HEK293 (cell line): ENCODE data around the gene SLC18A3.

Experiments used
- CTCF ChIA-PET: fragments of 350-600 bp; formaldehyde crosslinking; extraction: SDS; loops from one replicate; lab custom pipeline; 2021; ENCODE audit warnings: antibody characterized with exemption; lab: Yijun Ruan, JAX
- POLR2A ChIA-PET: fragments of 300-600 bp; formaldehyde crosslinking; extraction: SDS; loops from one replicate; lab custom pipeline; 2020; ENCODE audit warnings: antibody characterized with exemption, inconsistent platforms; lab: Yijun Ruan, JAX
- H3K27ac ChIP-seq: fragments of 200-500 bp; sonication (Bioruptor generic); 2 replicates; pipeline ENCODE4 v1.5.1; 2014; ENCODE audit warnings: low read depth, low read length, control low read depth, inconsistent platforms; ENCODE audit errors: extremely low read depth
- H3K36me3 ChIP-seq, 2 experiments: fragments of 200-500 bp in 1 of 2; sonication (Bioruptor generic) in 1 of 2; 1 replicate in 1 of 2; 2 replicates in 1 of 2; pipeline ENCODE4 v1.5.1; 2014 to 2017; ENCODE audit warnings: inconsistent platforms in 2 of 2, low read length in 2 of 2; ENCODE audit not compliant: control insufficient read depth in 2 of 2, insufficient read depth in 1 of 2
- H3K4me1 ChIP-seq: fragments of 200-500 bp; sonication (Bioruptor generic); 2 replicates; pipeline ENCODE4 v1.5.1; 2014; ENCODE audit warnings: mild to moderate bottlenecking, low read length, inconsistent platforms; ENCODE audit not compliant: control insufficient read depth, insufficient read depth
- H3K4me3 ChIP-seq: 2 replicates; pipeline ENCODE4 v1.5.1; 2011; ENCODE audit warnings: low read depth, mild to moderate bottlenecking, control low read depth, low read length, moderate library complexity
- H3K9me3 ChIP-seq: fragments of 200-500 bp; sonication (Bioruptor generic); 2 replicates; pipeline ENCODE4 v1.5.1; 2014; ENCODE audit warnings: low read depth, low read length, inconsistent platforms; ENCODE audit not compliant: control insufficient read depth, insufficient read depth
- BCL11A ChIP-seq: fragments of 450-650 bp; formaldehyde crosslinking; IDR thresholded peaks from 2 replicates; pipeline ENCODE4 v1.5.1; 2016; ENCODE audit warnings: low read depth, missing biosample characterization, missing genetic modification characterization
- GFI1B ChIP-seq: fragments of 450-650 bp; formaldehyde crosslinking; IDR thresholded peaks from 2 replicates; pipeline ENCODE4 v1.5.1; 2016; ENCODE audit warnings: missing biosample characterization, missing genetic modification characterization
- HOXA7 ChIP-seq: sonication (generic); formaldehyde crosslinking; IDR thresholded peaks from 2 replicates; pipeline ENCODE4 v1.8.1; 2022; ENCODE audit warnings: missing genetic modification reagents, borderline replicate concordance
- SCRT1 ChIP-seq: fragments of 450-650 bp; formaldehyde crosslinking; IDR thresholded peaks from 2 replicates; pipeline ENCODE4 v1.5.1; 2016; ENCODE audit warnings: missing biosample characterization, missing genetic modification characterization, borderline replicate concordance
- SCRT2 ChIP-seq: fragments of 450-650 bp; formaldehyde crosslinking; IDR thresholded peaks from 2 replicates; pipeline ENCODE4 v1.5.1; 2016; ENCODE audit warnings: missing biosample characterization, missing genetic modification characterization
- WT1 ChIP-seq: fragments of 450-650 bp; formaldehyde crosslinking; IDR thresholded peaks from 2 replicates; pipeline ENCODE4 v1.5.1; 2016; ENCODE audit warnings: missing biosample characterization, missing genetic modification characterization
- ZFP37 ChIP-seq: fragments of 450-650 bp; formaldehyde crosslinking; IDR thresholded peaks from 2 replicates; pipeline ENCODE4 v1.5.1; 2016; ENCODE audit warnings: missing biosample characterization, missing genetic modification characterization
- ZFP69B ChIP-seq: fragments of 450-650 bp; formaldehyde crosslinking; IDR thresholded peaks from 2 replicates; pipeline ENCODE4 v1.5.1; 2016; ENCODE audit warnings: missing biosample characterization, missing genetic modification characterization
- ZNF133 ChIP-seq: fragments of 450-650 bp; formaldehyde crosslinking; IDR thresholded peaks from 2 replicates; pipeline ENCODE4 v1.5.1; 2016; ENCODE audit warnings: missing biosample characterization, missing genetic modification characterization
- ZNF391 ChIP-seq: fragments of 450-650 bp; formaldehyde crosslinking; IDR thresholded peaks from 2 replicates; pipeline ENCODE4 v1.5.1; 2016; ENCODE audit warnings: low read depth, missing biosample characterization, missing genetic modification characterization, borderline replicate concordance
- ZNF792 ChIP-seq: fragments of 450-650 bp; formaldehyde crosslinking; IDR thresholded peaks from 2 replicates; pipeline ENCODE4 v1.5.1; 2016; ENCODE audit warnings: missing biosample characterization, missing genetic modification characterization
- ZSCAN18 ChIP-seq: fragments of 450-650 bp; formaldehyde crosslinking; IDR thresholded peaks from 2 replicates; pipeline ENCODE4 v1.5.1; 2016; ENCODE audit warnings: missing biosample characterization, missing genetic modification characterization
- TF ChIP-seq, protein P1 (sequence below): fragments of 450-650 bp; formaldehyde crosslinking; IDR thresholded peaks from 2 replicates; pipeline ENCODE4 v1.5.1; 2016; ENCODE audit warnings: missing biosample characterization, missing genetic modification characterization
- TF ChIP-seq, protein P2 (sequence below): fragments of 450-650 bp; formaldehyde crosslinking; IDR thresholded peaks from 2 replicates; pipeline ENCODE4 v1.5.1; 2017; ENCODE audit warnings: missing biosample characterization, missing genetic modification characterization
- TF ChIP-seq, protein P3 (sequence below): fragments of 450-650 bp; formaldehyde crosslinking; conservative IDR thresholded peaks from 2 replicates; pipeline ENCODE4 v1.5.1; 2016; ENCODE audit warnings: low read depth, missing biosample characterization, missing genetic modification characterization
- TF ChIP-seq, protein P4 (sequence below): fragments of 450-650 bp; formaldehyde crosslinking; IDR thresholded peaks from 2 replicates; pipeline ENCODE4 v1.5.1; 2016; ENCODE audit warnings: missing biosample characterization, missing genetic modification characterization
- TF ChIP-seq, protein P5 (sequence below): fragments of 450-650 bp; formaldehyde crosslinking; IDR thresholded peaks from 2 replicates; pipeline ENCODE4 v1.5.1; 2016; ENCODE audit warnings: missing biosample characterization, missing genetic modification characterization, borderline replicate concordance

Gene SLC18A3

DNA sequence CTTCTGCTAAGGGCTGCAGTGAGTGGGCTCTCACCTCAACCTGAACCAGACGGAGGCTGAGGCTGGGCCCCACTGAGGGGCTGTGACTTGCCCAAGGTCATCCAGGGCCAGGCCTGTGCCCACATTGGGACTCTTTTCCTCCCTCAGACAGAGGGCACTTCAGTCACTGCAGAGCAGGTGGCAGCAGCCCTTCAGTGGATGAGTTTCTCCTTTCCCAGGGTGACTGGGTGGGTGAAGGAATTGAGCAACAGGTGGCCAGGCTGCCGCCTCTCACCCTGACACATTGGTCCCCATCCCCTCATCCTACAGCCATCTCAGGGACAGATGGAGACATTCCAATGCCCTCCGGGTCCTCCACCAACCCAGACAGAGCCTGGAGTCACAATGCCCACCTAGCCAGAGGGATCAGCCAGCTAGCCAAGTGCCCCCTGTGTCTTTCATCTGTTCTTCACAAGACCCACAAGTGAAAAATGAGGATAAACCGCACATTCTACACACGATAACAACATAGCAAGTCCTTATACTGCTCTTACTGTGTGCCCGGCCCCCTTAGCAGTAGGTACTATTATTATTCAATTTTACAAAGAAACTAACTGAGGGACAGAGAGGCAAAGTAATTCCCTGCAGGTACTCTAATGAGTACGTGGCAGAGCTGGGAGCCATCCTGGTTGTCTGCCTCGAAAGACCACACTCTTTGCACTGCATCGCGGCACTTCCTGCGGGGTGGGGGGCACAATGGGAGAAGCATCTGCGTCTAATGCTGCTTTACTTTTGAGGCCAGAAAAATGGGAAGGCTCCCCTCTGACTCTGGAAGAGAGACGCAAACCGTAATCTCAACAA, 1.7 kb upstream of the SLC18A3 start:
- POLR2A ChIA-PET = no interaction called here
- Histone ChIP-seq H3K36me3 (no peaks in the 10 kb centered on the region), H3K9me3 (no peaks in the 10 kb centered on the region), H3K4me1 (no peaks in the 10 kb centered on the region; the same call in 1 of the 2 replicates), H3K4me3 (no peak overlapping the region), H3K27ac (no peak overlapping the region)
- CTCF ChIA-PET = interaction anchor here (1.3 to 3.2 kb wide), 2 partner anchors 13 to 15 kb away, joined by 3 to 10 read pairs; no protein-coding TSS in a partner anchor
- peak; percentile 94 for TF ChIP-seq SCRT2 (tag by site-specific recombination)
- no peak for TF ChIP-seq HOXA7 (CRISPR knock-in tag)
- no peak for TF ChIP-seq BCL11A (tag by site-specific recombination)
- TF ChIP-seq ZNF133 (tag by site-specific recombination) = no peak
- TF ChIP-seq WT1 (tag by site-specific recombination) = no peak
- no peak for TF ChIP-seq ZFP37 (tag by site-specific recombination)
- peak; percentile 81; the same call in 1 of the 2 replicates for TF ChIP-seq SCRT1 (tag by site-specific recombination)
- no peak for TF ChIP-seq ZNF792 (tag by site-specific recombination)

- POLR2A ChIA-PET = no interaction called here
- Histone ChIP-seq H3K9me3 (no peaks in the 10 kb centered on the region), H3K36me3 (no peaks in the 10 kb centered on the region), H3K4me1 (no peaks in the 10 kb centered on the region; the same call in 1 of the 2 replicates), H3K4me3 (no peak overlapping the region), H3K27ac (no peak overlapping the region)
- TF ChIP-seq, protein P1, sequence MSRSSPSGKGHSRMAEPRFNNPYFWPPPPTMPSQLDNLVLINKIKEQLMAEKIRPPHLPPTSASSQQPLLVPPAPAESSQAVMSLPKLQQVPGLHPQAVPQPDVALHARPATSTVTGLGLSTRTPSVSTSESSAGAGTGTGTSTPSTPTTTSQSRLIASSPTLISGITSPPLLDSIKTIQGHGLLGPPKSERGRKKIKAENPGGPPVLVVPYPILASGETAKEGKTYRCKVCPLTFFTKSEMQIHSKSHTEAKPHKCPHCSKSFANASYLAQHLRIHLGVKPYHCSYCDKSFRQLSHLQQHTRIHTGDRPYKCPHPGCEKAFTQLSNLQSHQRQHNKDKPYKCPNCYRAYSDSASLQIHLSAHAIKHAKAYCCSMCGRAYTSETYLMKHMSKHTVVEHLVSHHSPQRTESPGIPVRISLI (tag by site-specific recombination) = no peak
- TF ChIP-seq, protein P2, sequence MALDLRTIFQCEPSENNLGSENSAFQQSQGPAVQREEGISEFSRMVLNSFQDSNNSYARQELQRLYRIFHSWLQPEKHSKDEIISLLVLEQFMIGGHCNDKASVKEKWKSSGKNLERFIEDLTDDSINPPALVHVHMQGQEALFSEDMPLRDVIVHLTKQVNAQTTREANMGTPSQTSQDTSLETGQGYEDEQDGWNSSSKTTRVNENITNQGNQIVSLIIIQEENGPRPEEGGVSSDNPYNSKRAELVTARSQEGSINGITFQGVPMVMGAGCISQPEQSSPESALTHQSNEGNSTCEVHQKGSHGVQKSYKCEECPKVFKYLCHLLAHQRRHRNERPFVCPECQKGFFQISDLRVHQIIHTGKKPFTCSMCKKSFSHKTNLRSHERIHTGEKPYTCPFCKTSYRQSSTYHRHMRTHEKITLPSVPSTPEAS = no peak
- no peak for TF ChIP-seq ZFP69B (tag by site-specific recombination)
- TF ChIP-seq ZSCAN18 (tag by site-specific recombination) = no peak
- TF ChIP-seq, protein P3, sequence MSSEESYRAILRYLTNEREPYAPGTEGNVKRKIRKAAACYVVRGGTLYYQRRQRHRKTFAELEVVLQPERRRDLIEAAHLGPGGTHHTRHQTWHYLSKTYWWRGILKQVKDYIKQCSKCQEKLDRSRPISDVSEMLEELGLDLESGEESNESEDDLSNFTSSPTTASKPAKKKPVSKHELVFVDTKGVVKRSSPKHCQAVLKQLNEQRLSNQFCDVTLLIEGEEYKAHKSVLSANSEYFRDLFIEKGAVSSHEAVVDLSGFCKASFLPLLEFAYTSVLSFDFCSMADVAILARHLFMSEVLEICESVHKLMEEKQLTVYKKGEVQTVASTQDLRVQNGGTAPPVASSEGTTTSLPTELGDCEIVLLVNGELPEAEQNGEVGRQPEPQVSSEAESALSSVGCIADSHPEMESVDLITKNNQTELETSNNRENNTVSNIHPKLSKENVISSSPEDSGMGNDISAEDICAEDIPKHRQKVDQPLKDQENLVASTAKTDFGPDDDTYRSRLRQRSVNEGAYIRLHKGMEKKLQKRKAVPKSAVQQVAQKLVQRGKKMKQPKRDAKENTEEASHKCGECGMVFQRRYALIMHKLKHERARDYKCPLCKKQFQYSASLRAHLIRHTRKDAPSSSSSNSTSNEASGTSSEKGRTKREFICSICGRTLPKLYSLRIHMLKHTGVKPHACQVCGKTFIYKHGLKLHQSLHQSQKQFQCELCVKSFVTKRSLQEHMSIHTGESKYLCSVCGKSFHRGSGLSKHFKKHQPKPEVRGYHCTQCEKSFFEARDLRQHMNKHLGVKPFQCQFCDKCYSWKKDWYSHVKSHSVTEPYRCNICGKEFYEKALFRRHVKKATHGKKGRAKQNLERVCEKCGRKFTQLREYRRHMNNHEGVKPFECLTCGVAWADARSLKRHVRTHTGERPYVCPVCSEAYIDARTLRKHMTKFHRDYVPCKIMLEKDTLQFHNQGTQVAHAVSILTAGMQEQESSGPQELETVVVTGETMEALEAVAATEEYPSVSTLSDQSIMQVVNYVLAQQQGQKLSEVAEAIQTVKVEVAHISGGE (tag by site-specific recombination) = no peak
- no peak for TF ChIP-seq ZNF391 (tag by site-specific recombination)
- TF ChIP-seq, protein P4, sequence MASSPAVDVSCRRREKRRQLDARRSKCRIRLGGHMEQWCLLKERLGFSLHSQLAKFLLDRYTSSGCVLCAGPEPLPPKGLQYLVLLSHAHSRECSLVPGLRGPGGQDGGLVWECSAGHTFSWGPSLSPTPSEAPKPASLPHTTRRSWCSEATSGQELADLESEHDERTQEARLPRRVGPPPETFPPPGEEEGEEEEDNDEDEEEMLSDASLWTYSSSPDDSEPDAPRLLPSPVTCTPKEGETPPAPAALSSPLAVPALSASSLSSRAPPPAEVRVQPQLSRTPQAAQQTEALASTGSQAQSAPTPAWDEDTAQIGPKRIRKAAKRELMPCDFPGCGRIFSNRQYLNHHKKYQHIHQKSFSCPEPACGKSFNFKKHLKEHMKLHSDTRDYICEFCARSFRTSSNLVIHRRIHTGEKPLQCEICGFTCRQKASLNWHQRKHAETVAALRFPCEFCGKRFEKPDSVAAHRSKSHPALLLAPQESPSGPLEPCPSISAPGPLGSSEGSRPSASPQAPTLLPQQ (tag by site-specific recombination) = no peak
- TF ChIP-seq, protein P5, sequence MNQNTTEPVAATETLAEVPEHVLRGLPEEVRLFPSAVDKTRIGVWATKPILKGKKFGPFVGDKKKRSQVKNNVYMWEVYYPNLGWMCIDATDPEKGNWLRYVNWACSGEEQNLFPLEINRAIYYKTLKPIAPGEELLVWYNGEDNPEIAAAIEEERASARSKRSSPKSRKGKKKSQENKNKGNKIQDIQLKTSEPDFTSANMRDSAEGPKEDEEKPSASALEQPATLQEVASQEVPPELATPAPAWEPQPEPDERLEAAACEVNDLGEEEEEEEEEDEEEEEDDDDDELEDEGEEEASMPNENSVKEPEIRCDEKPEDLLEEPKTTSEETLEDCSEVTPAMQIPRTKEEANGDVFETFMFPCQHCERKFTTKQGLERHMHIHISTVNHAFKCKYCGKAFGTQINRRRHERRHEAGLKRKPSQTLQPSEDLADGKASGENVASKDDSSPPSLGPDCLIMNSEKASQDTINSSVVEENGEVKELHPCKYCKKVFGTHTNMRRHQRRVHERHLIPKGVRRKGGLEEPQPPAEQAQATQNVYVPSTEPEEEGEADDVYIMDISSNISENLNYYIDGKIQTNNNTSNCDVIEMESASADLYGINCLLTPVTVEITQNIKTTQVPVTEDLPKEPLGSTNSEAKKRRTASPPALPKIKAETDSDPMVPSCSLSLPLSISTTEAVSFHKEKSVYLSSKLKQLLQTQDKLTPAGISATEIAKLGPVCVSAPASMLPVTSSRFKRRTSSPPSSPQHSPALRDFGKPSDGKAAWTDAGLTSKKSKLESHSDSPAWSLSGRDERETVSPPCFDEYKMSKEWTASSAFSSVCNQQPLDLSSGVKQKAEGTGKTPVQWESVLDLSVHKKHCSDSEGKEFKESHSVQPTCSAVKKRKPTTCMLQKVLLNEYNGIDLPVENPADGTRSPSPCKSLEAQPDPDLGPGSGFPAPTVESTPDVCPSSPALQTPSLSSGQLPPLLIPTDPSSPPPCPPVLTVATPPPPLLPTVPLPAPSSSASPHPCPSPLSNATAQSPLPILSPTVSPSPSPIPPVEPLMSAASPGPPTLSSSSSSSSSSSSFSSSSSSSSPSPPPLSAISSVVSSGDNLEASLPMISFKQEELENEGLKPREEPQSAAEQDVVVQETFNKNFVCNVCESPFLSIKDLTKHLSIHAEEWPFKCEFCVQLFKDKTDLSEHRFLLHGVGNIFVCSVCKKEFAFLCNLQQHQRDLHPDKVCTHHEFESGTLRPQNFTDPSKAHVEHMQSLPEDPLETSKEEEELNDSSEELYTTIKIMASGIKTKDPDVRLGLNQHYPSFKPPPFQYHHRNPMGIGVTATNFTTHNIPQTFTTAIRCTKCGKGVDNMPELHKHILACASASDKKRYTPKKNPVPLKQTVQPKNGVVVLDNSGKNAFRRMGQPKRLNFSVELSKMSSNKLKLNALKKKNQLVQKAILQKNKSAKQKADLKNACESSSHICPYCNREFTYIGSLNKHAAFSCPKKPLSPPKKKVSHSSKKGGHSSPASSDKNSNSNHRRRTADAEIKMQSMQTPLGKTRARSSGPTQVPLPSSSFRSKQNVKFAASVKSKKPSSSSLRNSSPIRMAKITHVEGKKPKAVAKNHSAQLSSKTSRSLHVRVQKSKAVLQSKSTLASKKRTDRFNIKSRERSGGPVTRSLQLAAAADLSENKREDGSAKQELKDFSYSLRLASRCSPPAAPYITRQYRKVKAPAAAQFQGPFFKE = no peak
- no peak for TF ChIP-seq GFI1B (tag by site-specific recombination)
- CTCF ChIA-PET = interaction anchor here (3.2 kb wide), 1 partner anchor 14 kb away, joined by 10 read pairs; no protein-coding TSS in a partner anchor
Measured at GRCh38 chr10:49609006-49609282, 1.2 kb upstream of the SLC18A3 start.
